Activated T-cell treated with anti-CD3 and anti-CD28 coated beads, Interleukin-2, amount 50 U/mL, for 48 hours (primary cell): ENCODE results near the gene BATF2.
A peak's percentile ranks its signal among the peaks of the same experiment; 100 is the strongest.
"Not testable (repeated sequence)": the region's sequence is repeated elsewhere in the genome, so short reads cannot be mapped to it uniquely, and the experiment has no call there.

Experiments used
- DNase-seq, 2 experiments: peaks; one replicate each; pipeline ENCODE4 v3.0.0-alpha.2; 2020

BATF2 gene

GRCh38 chr11:64996710-64997380, at the start of gene BATF2:
BATF2 (minus strand) TSS chr11:64996971; CDS start chr11:64996914, 57 bp downstream.
- no peak for DNase-seq

- no peak for DNase-seq
Measured at GRCh38 chr11:65045728-65046127, 49.0 kb upstream of the BATF2 start.

GRCh38 chr11:65045061-65045460, 48.3 kb upstream of the BATF2 start:
- DNase-seq, result no peak

GRCh38 chr11:65043881-65044501, 47.2 kb upstream of the BATF2 start:
- DNase-seq, result no peak

- no peak for DNase-seq
Measured at GRCh38 chr11:65042891-65043290, 46.1 kb upstream of the BATF2 start.

- peak; percentile 93 to 94 for DNase-seq
Measured at GRCh38 chr11:65040847-65041622, 44.3 kb upstream of the BATF2 start, which contains the start of gene SAC3D1. SAC3D1 (plus strand) TSS chr11:65041210; CDS start chr11:65041293, 83 bp downstream.

GRCh38 chr11:65040520-65040846, 43.7 kb upstream of the BATF2 start:
- no peak for DNase-seq

GRCh38 chr11:65036931-65037330, 40.2 kb upstream of the BATF2 start:
- DNase-seq, result no peak

- DNase-seq, result no peak
Measured at GRCh38 chr11:65035579-65035978, 38.8 kb upstream of the BATF2 start.

- DNase-seq, result no peak
Measured at GRCh38 chr11:65034423-65034822, 37.7 kb upstream of the BATF2 start.

- DNase-seq, result no peak
Measured at GRCh38 chr11:65032216-65032615, 35.4 kb upstream of the BATF2 start.

GRCh38 chr11:65027213-65028067, 30.7 kb upstream of the BATF2 start, which contains the start of gene SNX15:
SNX15 (plus strand) TSS chr11:65027439; CDS start chr11:65027538, 99 bp downstream.
- peak; percentile 91 to 94 for DNase-seq

- no peak for DNase-seq
Measured at GRCh38 chr11:65026810-65027209, 30.0 kb upstream of the BATF2 start.

- DNase-seq, result not testable (repeated sequence)
Measured at GRCh38 chr11:65023502-65023901, 26.7 kb upstream of the BATF2 start.

GRCh38 chr11:65021509-65021908, 24.7 kb upstream of the BATF2 start:
- no peak for DNase-seq

- no peak for DNase-seq
Measured at GRCh38 chr11:65021003-65021402, 24.2 kb upstream of the BATF2 start.

- no peak for DNase-seq
Measured at GRCh38 chr11:65019824-65020223, 23.1 kb upstream of the BATF2 start.

- DNase-seq, result no peak
Measured at GRCh38 chr11:65017937-65018336, 21.2 kb upstream of the BATF2 start.

- no peak for DNase-seq
Measured at GRCh38 chr11:65016705-65017104, 19.9 kb upstream of the BATF2 start.

- DNase-seq, result no peak
Measured at GRCh38 chr11:65014726-65015227, 18.0 kb upstream of the BATF2 start.

GRCh38 chr11:65013888-65014725, 17.3 kb upstream of the BATF2 start, which contains the start of gene ARL2:
ARL2 (plus strand) TSS chr11:65014160; CDS start chr11:65014208, 48 bp downstream.
- peak; percentile 89 to 93 for DNase-seq
